Measurements from ENCODE around the gene NEK2.
"Not testable (repeated sequence)": the region's sequence is repeated elsewhere in the genome, so short reads cannot be mapped to it uniquely, and the experiment has no call there.

The NEK2 gene

DNA sequence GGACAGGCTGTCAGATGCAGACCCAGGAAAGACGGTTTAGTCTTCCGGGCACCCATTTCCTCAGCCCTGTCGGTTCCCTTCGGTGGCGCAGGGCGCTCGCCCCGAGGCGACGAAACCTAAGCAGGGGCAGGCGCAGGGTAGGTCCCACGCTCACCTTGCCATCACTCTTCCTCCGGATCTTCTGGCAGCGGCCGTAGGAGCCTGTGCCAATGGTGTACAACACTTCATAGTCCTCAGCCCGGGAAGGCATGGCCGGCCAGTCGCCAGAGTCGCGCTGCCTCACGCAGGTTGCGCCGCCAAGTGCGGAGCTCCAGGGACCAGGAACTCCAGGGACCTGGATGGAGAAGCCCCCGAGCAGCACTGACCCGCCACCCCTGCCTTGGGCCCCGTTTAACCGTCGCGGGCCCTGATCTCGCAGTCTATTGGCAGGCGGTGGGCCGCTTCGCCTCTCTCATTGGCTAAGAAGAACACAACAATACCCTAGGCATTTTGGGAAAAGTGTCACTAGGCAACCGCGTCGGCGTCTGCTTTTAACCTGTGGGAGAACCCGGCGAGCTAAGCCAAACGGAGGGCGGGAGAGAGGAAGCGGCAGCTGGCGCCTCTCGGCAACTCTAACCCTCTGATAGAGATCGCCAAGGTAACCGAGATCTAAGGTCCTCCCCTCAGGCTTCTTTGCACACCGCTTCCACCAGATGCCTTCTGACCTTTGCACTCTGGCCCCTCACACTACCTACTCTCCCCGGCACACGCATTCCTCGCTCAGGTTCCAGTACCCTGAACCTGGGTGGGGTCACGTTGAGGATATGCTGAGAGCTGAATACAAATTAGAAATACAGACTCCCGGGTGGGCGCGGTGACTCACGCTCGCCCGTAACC is at the start of gene NEK2:
Gene NEK2 (minus strand): TSS at position 392 of the 876 bp plus-strand sequence. CDS start 142 bp downstream, at position 250.
- DNase-seq (ENCODE audit: low read depth) = peak; percentile 55

DNA sequence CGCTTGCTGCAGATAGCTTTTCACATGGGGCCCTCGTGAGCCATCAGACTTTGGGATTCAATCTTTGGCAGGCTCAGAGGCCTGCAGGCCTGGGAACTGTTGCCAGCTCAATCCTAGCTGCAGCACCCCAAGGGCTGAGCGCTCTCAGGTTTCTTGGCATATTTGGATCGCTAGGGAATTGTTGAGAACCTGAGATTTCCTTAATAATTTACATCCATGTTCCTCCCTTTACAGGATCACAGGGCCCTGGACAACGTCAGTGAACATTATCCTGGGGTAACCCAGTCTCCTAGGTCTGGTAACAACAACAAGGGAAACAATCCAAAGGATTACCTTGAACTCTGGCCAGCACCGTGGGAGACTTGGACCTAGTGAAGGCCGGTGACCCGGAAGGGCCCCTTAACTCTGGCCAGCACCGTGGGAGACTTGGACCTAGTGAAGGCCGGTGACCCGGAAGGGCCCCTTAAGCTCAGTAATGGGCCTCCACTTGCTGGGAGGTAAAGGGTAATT is 49.3 kb upstream of the NEK2 start:
- no peak for DNase-seq (ENCODE audit: low read depth)

DNA sequence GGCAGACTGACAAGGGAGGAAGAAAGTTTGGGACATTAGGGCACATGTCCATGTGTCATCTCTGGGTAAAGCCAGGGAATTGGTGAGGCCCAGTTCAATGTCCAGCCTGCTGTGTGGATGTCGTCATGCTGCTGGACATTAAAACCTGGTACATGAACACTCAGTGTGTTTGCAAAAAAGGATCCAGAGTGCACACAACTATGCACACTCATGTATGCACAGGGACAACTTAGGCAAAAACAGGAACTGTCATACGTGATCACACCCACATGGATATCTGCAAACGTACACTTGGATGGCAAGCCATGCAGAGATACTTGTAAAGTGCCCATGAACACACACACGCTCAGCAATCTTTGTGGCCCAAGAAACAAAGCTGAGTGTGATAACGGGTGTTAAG is 47.9 kb upstream of the NEK2 start:
- DNase-seq (ENCODE audit: low read depth) = no peak

- no peak for DNase-seq (ENCODE audit: low read depth)
These were observed 47.1 kb upstream of the NEK2 start for GRCh38 chr1:211722277-211723175.

GRCh38 chr1:211716555-211716954 is 41.1 kb upstream of the NEK2 start:
- not testable (repeated sequence) for DNase-seq (ENCODE audit: low read depth)

GRCh38 chr1:211715971-211716370 is 40.5 kb upstream of the NEK2 start:
- DNase-seq (ENCODE audit: low read depth) = no peak

- no peak for DNase-seq (ENCODE audit: low read depth)
These were observed 38.7 kb upstream of the NEK2 start for GRCh38 chr1:211714154-211714553.

DNA sequence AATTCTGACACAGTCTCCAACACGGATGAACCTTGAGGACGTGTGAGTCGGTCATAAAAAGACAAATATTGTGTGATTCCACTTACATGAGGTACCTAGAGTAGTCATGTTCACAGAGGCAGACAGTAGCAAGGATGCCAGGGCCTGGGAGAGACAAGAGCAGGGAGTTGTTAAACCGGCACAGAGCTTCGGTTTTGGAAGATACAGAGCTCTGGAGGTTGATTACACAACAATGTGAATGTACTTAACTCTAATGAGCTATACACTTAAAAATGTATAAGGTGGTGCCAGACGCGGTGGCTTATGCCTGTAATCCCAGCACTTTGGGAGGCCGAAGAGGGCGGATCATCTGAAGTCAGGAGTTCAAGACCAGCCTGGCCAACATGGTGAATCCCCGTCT is 37.8 kb upstream of the NEK2 start:
- no peak for DNase-seq (ENCODE audit: low read depth)

GRCh38 chr1:211711315-211711705 is 35.9 kb upstream of the NEK2 start:
- no peak for DNase-seq (ENCODE audit: low read depth)

- DNase-seq (ENCODE audit: low read depth) = no peak
These were observed 35.3 kb upstream of the NEK2 start for GRCh38 chr1:211710566-211711314.

DNA sequence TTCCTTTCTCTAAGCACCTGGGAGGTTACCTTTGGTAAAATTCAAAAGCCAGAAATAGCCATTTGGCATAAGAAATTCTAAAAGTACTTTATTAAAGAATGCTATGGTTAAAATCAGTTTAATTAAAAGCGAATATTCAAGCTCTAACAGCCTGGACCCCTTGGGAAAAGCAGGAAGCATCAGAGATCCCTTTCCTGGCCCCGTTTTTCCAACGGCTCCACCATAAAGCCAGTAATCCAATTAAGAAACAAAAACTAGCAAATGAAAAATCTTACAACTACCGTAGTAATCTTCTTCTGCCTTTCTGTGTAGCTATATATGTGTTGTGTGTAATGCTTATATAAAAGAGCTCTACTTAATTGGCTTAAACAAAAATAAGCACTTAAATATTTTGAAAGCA is 33.5 kb upstream of the NEK2 start:
- DNase-seq (ENCODE audit: low read depth) = no peak

DNA sequence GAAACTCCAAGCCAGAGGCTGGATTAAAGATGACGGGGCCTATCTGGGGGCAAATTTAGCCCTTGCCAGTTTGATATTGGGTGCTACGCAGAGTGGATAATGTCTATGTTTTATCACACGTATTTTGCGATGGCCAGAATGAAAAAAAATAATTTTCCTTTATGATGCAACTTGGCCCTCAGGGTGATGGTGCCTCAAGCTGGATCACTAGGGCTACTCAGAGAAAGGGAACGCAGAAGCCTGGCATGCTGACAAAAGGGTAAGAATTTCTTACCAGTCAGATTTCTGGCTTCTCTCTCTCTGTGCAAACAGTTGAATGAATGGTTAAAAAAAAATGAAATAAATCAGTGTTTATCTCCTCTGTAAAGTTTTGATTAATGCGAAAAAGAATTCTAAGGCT is 32.6 kb upstream of the NEK2 start:
- no peak for DNase-seq (ENCODE audit: low read depth)

GRCh38 chr1:211705467-211706091 is 30.2 kb upstream of the NEK2 start:
- DNase-seq (ENCODE audit: low read depth) = no peak

DNA sequence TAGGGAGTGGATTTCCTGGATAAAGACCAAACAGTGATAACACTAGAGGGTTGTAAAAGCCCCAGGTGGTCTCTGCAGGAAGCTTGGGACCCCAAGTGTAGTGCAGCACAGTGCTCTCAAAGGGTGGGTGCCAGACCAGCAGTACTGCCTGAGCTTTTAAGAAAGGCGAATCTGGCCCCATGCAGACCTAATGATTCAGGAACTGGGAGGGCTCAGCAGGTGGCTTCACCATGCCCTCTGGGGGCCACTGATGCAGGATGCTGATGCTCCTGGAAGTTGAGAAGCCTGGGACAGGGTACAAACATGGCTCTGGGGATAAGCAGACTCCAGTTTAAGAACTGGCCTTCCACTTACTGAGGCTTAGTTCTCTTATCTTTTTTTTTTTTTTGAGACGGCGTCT is 29.1 kb upstream of the NEK2 start:
- no peak for DNase-seq (ENCODE audit: low read depth)

DNA sequence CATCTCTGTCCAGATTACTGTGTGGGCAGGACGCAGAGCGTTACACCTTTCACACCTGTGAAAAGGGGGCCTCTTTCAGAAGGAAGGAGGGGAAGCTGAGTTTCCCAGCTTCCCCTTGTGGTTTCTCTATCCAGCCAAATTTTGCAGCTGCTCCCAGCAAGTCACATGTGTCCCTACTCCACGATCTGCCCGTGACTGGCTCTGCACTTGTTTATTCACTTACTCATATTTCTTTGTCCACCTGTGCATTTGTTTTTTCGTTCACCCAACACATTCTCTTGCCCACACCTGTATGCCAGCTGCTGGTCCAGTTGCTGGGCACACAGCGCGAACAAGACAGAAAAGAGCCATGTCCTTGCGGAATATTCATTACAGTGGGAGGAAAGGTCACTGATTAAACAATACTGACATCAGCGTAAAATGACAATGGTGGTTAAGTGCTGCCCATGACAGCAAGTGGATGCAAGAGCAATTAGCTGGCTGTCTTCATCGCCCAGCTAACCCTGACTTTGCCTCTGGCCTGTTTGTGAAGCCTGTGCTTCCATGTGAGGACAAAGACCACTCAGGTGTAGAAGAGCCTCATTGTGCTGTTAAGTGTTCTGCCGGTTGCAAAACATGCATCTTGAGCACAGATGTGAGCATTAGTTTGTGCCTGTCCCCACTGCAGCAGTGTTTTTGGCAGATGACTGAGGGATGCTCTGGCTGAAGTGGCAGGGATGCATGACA is 28.6 kb upstream of the NEK2 start:
- DNase-seq (ENCODE audit: low read depth) = no peak

DNA sequence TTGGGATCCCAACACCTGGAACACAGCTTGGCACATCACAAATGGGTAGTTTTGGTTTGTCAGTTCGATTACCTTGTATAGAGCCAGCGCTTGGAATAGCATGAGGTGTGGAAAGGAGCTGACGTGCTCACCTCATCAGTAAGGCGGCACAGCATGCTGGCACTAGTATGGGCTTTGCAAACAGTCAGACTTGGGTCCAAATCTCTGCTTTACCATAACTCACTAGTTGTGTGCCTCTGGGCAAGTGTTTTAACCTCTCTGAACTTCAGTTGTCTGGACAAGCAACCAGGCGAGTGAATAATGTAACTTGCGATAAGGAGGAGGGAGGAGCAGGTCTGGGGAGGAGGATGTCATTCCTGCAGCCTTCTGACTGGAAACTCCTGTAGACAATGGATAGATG is 26.3 kb upstream of the NEK2 start:
- DNase-seq (ENCODE audit: low read depth) = no peak

GRCh38 chr1:211699059-211699458 is 23.6 kb upstream of the NEK2 start:
- DNase-seq (ENCODE audit: low read depth) = no peak

DNA sequence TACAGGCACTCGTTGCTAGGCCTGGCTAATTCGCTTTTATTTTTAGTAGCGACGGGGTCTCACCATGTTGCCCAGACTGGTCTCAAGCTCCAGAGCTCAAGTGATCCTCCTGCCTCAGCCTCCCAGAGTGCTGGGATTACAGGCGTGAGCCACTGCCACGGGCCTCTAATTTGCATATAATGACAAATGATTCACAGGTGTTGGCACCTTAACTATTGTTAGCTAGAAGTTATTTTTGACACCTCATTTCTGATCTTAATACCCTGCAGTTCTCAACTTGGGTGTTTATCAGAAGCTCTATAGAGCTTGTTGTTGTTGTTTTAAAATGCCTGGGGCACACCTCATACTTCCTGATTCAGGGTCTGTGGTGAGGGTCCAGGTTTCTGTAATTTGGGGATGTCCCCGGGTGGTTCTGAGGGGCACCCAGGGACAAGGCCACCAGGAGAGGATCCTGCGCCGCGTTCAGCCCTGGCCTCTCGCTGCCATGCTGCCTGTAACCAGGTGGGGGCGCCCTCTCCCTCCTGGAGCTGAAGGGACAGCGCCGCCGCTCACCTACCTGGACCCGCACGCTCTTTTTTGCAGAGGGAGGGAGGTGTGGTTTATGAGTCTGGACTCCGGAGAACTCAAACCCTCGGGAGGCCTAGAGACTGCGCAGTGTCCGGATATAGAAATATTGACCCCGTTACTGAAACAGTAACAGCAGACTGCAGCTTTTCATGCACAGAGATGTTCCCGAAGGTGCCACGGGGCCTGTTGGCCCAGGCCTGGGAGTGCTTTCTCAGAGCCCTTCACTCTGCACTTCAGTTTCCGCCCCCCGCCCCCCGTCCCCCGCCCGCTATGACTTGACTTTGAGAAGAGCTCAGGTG is 23.0 kb upstream of the NEK2 start:
- DNase-seq (ENCODE audit: low read depth) = no peak

DNA sequence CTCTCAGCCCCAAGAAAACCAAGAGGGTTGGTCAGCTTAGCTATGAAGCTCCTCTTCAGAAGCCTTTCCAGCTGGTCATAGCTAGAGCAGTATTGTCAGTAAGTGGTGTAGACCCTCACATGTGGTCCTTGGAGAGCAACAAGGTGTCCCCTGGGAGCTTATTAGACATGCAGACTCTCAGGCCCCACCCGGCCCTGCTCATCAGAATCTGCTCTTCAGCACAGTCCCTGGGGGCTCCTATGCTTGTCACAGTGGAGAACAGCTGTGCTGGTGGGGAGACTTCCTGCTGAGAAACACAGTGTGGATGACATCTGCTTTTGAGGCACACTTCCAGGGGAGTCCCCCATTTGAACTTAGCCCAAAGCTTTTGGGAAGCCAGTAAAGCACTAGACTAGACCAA is 21.9 kb upstream of the NEK2 start:
- no peak for DNase-seq (ENCODE audit: low read depth)
